Astrocyte (in vitro differentiated cells and primary cell): ENCODE results near the gene RETREG1. TPM values are rescaled to one million over a fixed set of nuclear protein-coding genes. Genes with fewer than 3 reads are reported as not detected.

Experiments
- DNase-seq: peaks from one replicate; pipeline ENCODE4 v3.0.0-alpha.2; 2010; ENCODE audit warnings: low read depth
- FAIRE-seq: peaks from 2 replicates; lab custom pipeline; 2011; peaks lifted over from hg19 to GRCh38; lab: Jason Lieb, UNC
- H2AFZ ChIP-seq: 2 replicates; pipeline ENCODE4 v1.6.0; 2012; ENCODE audit warnings: low read depth, low read length, inconsistent platforms
- H3K27ac ChIP-seq: 2 replicates; pipeline ENCODE4 v1.5.1; 2011; ENCODE audit warnings: low read depth, low read length, inconsistent platforms
- H3K27me3 ChIP-seq: 2 replicates; pipeline ENCODE4 v1.6.0; 2011; ENCODE audit warnings: low read length, inconsistent platforms; ENCODE audit not compliant: insufficient read depth
- H3K36me3 ChIP-seq: 2 replicates; pipeline ENCODE4 v1.5.1; 2011; ENCODE audit warnings: low read length, inconsistent platforms; ENCODE audit not compliant: insufficient read depth
- H3K4me1 ChIP-seq: 2 replicates; pipeline ENCODE4 v1.5.1; 2011; ENCODE audit warnings: low read length, inconsistent platforms; ENCODE audit not compliant: insufficient read depth
- H3K4me2 ChIP-seq: 2 replicates; pipeline ENCODE4 v1.6.0; 2012; ENCODE audit warnings: low read length, inconsistent platforms
- H3K4me3 ChIP-seq: 2 replicates; pipeline ENCODE4 v1.5.1; 2011; ENCODE audit warnings: low read depth, mild to moderate bottlenecking, low read length, inconsistent platforms; ENCODE audit not compliant: insufficient read depth
- H3K79me2 ChIP-seq: 2 replicates; pipeline ENCODE4 v1.6.0; 2012; ENCODE audit warnings: mild to moderate bottlenecking, low read length, inconsistent platforms; ENCODE audit not compliant: insufficient read depth
- H3K9ac ChIP-seq: 2 replicates; pipeline ENCODE4 v1.6.0; 2012; ENCODE audit warnings: mild to moderate bottlenecking, low read length, inconsistent platforms
- H3K9me3 ChIP-seq: 2 replicates; pipeline ENCODE4 v1.5.1; 2012; ENCODE audit warnings: low read depth, mild to moderate bottlenecking, low read length, inconsistent platforms; ENCODE audit not compliant: insufficient read depth
- H4K20me1 ChIP-seq: 2 replicates; pipeline ENCODE4 v1.6.0; 2012; ENCODE audit warnings: low read length, inconsistent platforms; ENCODE audit not compliant: insufficient read depth
- H3K27ac Mint-ChIP-seq: one replicate; pipeline ENCODE4 v1.8.0; 2021; ENCODE audit warnings: mild to moderate bottlenecking, mixed read lengths; ENCODE audit not compliant: unreplicated experiment
- H3K27me3 Mint-ChIP-seq: one replicate; pipeline ENCODE4 v1.8.0; 2021; ENCODE audit warnings: low read depth, mixed read lengths; ENCODE audit not compliant: unreplicated experiment
- H3K36me3 Mint-ChIP-seq: one replicate; pipeline ENCODE4 v1.8.0; 2021; ENCODE audit warnings: low read depth, mixed read lengths; ENCODE audit not compliant: unreplicated experiment
- H3K4me1 Mint-ChIP-seq: one replicate; pipeline ENCODE4 v1.8.0; 2021; ENCODE audit warnings: low read depth, mixed read lengths; ENCODE audit not compliant: unreplicated experiment
- H3K4me3 Mint-ChIP-seq: one replicate; pipeline ENCODE4 v1.8.0; 2021; ENCODE audit warnings: mild to moderate bottlenecking, moderate library complexity, mixed read lengths; ENCODE audit not compliant: unreplicated experiment
- H3K9me3 Mint-ChIP-seq: one replicate; pipeline ENCODE4 v1.8.0; 2021; ENCODE audit warnings: mild to moderate bottlenecking, mixed read lengths; ENCODE audit not compliant: unreplicated experiment
- EZH2 ChIP-seq: IDR thresholded peaks from 2 replicates; pipeline ENCODE4 v1.6.1; 2012; ENCODE audit warnings: mild to moderate bottlenecking, low read length, inconsistent platforms; ENCODE audit not compliant: insufficient read depth
- total RNA-seq: library from RNA; stranded (reverse); gene quantifications from 2 replicates; pipeline ENCODE4 v1.2.1, GENCODE V29; 2021
- TF ChIP-seq, protein P1 (sequence below): IDR thresholded peaks from 2 replicates; pipeline ENCODE4 v1.5.1; 2011; ENCODE audit warnings: low read depth, mild to moderate bottlenecking, inconsistent platforms, low read length, moderate library complexity; ENCODE audit not compliant: insufficient read depth

Gene RETREG1
- total RNA-seq, 1 donor from 2014 or later: 0.98 TPM

DNA sequence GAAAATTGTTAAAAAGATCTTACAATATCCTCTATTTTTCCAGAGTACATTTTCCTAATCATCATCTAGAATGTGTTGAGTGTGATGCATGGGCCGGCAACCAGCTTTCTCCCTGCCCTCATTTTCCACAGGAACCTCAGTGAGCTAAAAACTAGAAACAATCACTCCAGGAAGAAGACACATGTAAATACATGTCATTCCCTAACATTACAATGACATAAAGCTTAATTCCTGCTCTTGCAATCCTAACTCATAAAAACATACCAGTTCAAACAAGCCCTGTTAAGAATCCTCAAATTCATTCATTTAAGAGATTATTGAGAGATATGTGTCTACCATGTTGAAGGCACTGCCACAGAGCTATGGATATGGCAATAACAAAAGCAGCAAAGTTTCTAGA, 132.7 kb downstream of the RETREG1 start:
- no peak overlapping the region for H3K9ac ChIP-seq
- no peaks in the 10 kb centered on the region for H3K36me3 ChIP-seq
- no peak overlapping the region for H3K4me3 ChIP-seq
- H3K27me3 ChIP-seq: peaks cover 4% of the 10 kb centered on the region
- Mint-ChIP-seq H3K4me1 (peaks cover 4% of the 10 kb centered on the region), H3K4me3 (no peak overlapping the region), H3K9me3 (peaks cover 1% of the 10 kb centered on the region), H3K36me3 (no peaks in the 10 kb centered on the region), H3K27me3 (peaks cover 7% of the 10 kb centered on the region), H3K27ac (no peak overlapping the region)
- no peak for FAIRE-seq
- no peak overlapping the region for H2AFZ ChIP-seq
- DNase-seq: no peak
- no peaks in the 10 kb centered on the region for H3K79me2 ChIP-seq
- H4K20me1 ChIP-seq: no peaks in the 10 kb centered on the region
- no peak for TF ChIP-seq EZH2
- TF ChIP-seq, protein P1, sequence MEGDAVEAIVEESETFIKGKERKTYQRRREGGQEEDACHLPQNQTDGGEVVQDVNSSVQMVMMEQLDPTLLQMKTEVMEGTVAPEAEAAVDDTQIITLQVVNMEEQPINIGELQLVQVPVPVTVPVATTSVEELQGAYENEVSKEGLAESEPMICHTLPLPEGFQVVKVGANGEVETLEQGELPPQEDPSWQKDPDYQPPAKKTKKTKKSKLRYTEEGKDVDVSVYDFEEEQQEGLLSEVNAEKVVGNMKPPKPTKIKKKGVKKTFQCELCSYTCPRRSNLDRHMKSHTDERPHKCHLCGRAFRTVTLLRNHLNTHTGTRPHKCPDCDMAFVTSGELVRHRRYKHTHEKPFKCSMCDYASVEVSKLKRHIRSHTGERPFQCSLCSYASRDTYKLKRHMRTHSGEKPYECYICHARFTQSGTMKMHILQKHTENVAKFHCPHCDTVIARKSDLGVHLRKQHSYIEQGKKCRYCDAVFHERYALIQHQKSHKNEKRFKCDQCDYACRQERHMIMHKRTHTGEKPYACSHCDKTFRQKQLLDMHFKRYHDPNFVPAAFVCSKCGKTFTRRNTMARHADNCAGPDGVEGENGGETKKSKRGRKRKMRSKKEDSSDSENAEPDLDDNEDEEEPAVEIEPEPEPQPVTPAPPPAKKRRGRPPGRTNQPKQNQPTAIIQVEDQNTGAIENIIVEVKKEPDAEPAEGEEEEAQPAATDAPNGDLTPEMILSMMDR: no peak
- H3K4me1 ChIP-seq: no peaks in the 10 kb centered on the region
- no peak overlapping the region for H3K4me2 ChIP-seq
- no peaks in the 10 kb centered on the region for H3K9me3 ChIP-seq
- H3K27ac ChIP-seq: no peak overlapping the region

DNA sequence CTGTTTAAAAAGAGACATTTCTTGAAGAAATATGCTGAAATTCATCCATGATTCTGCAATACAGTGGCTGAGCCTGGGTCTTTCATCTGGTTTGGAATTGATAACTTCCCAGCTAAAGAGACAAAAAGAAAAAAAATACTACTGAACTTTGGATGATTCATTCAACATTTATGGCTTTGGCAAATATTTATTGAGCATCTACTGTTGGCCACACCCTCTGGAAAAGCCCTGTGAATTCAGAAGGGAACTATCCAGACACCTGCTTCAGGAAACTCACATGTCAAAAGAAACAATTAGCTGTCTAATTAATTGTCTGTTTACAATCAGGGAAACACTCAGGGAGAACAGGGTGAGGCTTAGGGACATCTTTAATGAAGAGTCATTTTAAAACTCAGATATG, 133.4 kb downstream of the RETREG1 start:
- Mint-ChIP-seq H3K9me3 (peaks cover 1% of the 10 kb centered on the region), H3K4me3 (no peak overlapping the region), H3K4me1 (peaks cover 4% of the 10 kb centered on the region), H3K27ac (no peak overlapping the region), H3K27me3 (peaks cover 7% of the 10 kb centered on the region), H3K36me3 (no peaks in the 10 kb centered on the region)
- Histone ChIP-seq H3K36me3 (no peaks in the 10 kb centered on the region), H3K9me3 (no peaks in the 10 kb centered on the region), H3K9ac (no peak overlapping the region), H2AFZ (no peak overlapping the region), H3K27me3 (peaks cover 4% of the 10 kb centered on the region), H3K27ac (no peak overlapping the region), H4K20me1 (no peaks in the 10 kb centered on the region), H3K4me2 (no peak overlapping the region), H3K4me1 (no peaks in the 10 kb centered on the region), H3K79me2 (no peaks in the 10 kb centered on the region), H3K4me3 (no peak overlapping the region)
- TF ChIP-seq, protein P1: no peak
- no peak for TF ChIP-seq EZH2
- no peak for FAIRE-seq
- no peak for DNase-seq

DNA sequence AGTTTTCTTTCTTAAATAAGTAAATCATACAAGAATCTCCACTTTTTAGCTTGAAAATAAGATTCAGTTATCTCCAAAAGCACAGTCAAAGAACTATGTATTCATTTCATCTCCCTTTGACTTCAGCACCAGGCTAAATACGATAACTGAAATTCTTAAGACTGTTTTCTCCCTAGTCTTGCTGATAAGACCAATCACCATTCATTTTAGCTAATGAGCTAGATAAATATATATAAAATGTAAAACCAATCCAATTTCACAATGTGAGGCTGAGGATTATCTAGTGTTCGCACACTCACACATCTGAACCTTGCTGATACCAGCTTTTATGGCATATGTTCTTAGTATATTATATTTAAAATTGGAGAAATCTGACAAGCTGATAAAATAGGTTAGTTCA, 133.9 kb downstream of the RETREG1 start:
- Mint-ChIP-seq H3K27ac (no peak overlapping the region), H3K36me3 (no peaks in the 10 kb centered on the region), H3K4me1 (peaks cover 4% of the 10 kb centered on the region), H3K27me3 (peaks cover 4% of the 10 kb centered on the region), H3K9me3 (peaks cover 1% of the 10 kb centered on the region), H3K4me3 (no peak overlapping the region)
- Histone ChIP-seq H3K9me3 (no peaks in the 10 kb centered on the region), H4K20me1 (no peaks in the 10 kb centered on the region), H3K27me3 (peaks cover 4% of the 10 kb centered on the region), H3K79me2 (no peaks in the 10 kb centered on the region), H3K4me2 (no peak overlapping the region), H3K4me3 (no peak overlapping the region), H3K27ac (no peak overlapping the region), H2AFZ (no peak overlapping the region), H3K4me1 (no peaks in the 10 kb centered on the region), H3K36me3 (no peaks in the 10 kb centered on the region), H3K9ac (no peak overlapping the region)
- TF ChIP-seq EZH2: no peak
- no peak for FAIRE-seq
- DNase-seq: no peak
